Neuronal stem cell (in vitro differentiated cells): Measurements from ENCODE around the gene DLX2.

Experiments used
- DNase-seq: peaks from one replicate; pipeline ENCODE4 v3.0.0-alpha.2; 2013; ENCODE audit warnings: low spot score
- H2AFZ ChIP-seq: one replicate; pipeline ENCODE4 v1.6.1; 2013; ENCODE audit warnings: mild to moderate bottlenecking, low read length, inconsistent platforms
- H2AK5ac ChIP-seq: 2 replicates; pipeline ENCODE4 v1.6.1; 2013; ENCODE audit warnings: low read depth, mild to moderate bottlenecking, inconsistent platforms, low read length, moderate library complexity, mixed read lengths
- H2BK120ac ChIP-seq: 2 replicates; pipeline ENCODE4 v1.6.1; 2013; ENCODE audit warnings: low read depth, mild to moderate bottlenecking, inconsistent platforms, low read length, moderate library complexity, mixed read lengths
- H2BK12ac ChIP-seq: one replicate; pipeline ENCODE4 v1.6.1; 2013; ENCODE audit warnings: low read length, inconsistent platforms
- H2BK15ac ChIP-seq: 2 replicates; pipeline ENCODE4 v1.6.1; 2013; ENCODE audit warnings: mild to moderate bottlenecking, low read length, inconsistent platforms, mixed read lengths
- H2BK5ac ChIP-seq: one replicate; pipeline ENCODE4 v1.6.1; 2013; ENCODE audit warnings: inconsistent platforms, mild to moderate bottlenecking, low read length, moderate library complexity
- H3K14ac ChIP-seq: one replicate; pipeline ENCODE4 v1.6.1; 2013; ENCODE audit warnings: low read length, inconsistent platforms
- H3K18ac ChIP-seq: 2 replicates; pipeline ENCODE4 v1.6.1; 2013; ENCODE audit warnings: low read length, inconsistent platforms
- H3K23ac ChIP-seq: 2 replicates; pipeline ENCODE4 v1.6.1; 2013; ENCODE audit warnings: low read depth, mild to moderate bottlenecking, mixed read lengths, low read length, inconsistent platforms; ENCODE audit not compliant: poor library complexity
- H3K27ac ChIP-seq: replicated peaks from 3 replicates; pipeline ENCODE4 v1.5.1; 2013; ENCODE audit warnings: low read length, inconsistent platforms
- H3K27me3 ChIP-seq, 3 experiments: 2 replicates each; pipeline ENCODE4 v1.6.1; 2013; ENCODE audit warnings: low read length in 3 of 3, mild to moderate bottlenecking in 2 of 3, inconsistent platforms in 1 of 3, low read depth in 1 of 3, mixed read lengths in 1 of 3, moderate library complexity in 1 of 3; ENCODE audit not compliant: control insufficient read depth in 3 of 3, insufficient read depth in 3 of 3
- H3K36me3 ChIP-seq, 2 donors: replicated peaks in 1 of 2; 2 replicates each; pipeline ENCODE4 v1.6.1; 2013; ENCODE audit warnings: low read length in 2 of 2; ENCODE audit not compliant: control insufficient read depth in 2 of 2, insufficient read depth in 2 of 2
- H3K4ac ChIP-seq: 2 replicates; pipeline ENCODE4 v1.6.1; 2013; ENCODE audit warnings: inconsistent platforms, mild to moderate bottlenecking, low read length, moderate library complexity
- H3K4me1 ChIP-seq, 2 donors: 1 replicate in 1 of 2; 2 replicates in 1 of 2; pipeline ENCODE4 v1.6.1; 2013; ENCODE audit warnings: low read length in 2 of 2, low read depth in 1 of 2; ENCODE audit not compliant: control insufficient read depth in 2 of 2, insufficient read depth in 1 of 2
- H3K4me2 ChIP-seq: one replicate; pipeline ENCODE4 v1.6.1; 2013; ENCODE audit warnings: mild to moderate bottlenecking, low read length, inconsistent platforms; ENCODE audit not compliant: insufficient read depth, poor library complexity, severe bottlenecking
- H3K4me3 ChIP-seq, 2 donors: 2 replicates each; pipeline ENCODE4 v1.5.1; 2013; ENCODE audit warnings: low read length in 2 of 2, mild to moderate bottlenecking in 2 of 2, inconsistent platforms in 1 of 2, moderate library complexity in 1 of 2
- H3K79me1 ChIP-seq: one replicate; pipeline ENCODE4 v1.6.1; 2013; ENCODE audit warnings: low read depth, mild to moderate bottlenecking, inconsistent platforms, low read length, moderate library complexity
- H3K9ac ChIP-seq: one replicate; pipeline ENCODE4 v1.6.1; 2013; ENCODE audit warnings: mild to moderate bottlenecking, low read depth, low read length, inconsistent platforms; ENCODE audit not compliant: poor library complexity
- H3K9me3 ChIP-seq, 2 donors: replicated peaks in 1 of 2; 2 replicates each; pipeline versions ENCODE3 to v1.6.1; 2013; ENCODE audit warnings: low read length in 2 of 2, mild to moderate bottlenecking in 2 of 2, inconsistent platforms in 1 of 2, low read depth in 1 of 2, mixed read lengths in 1 of 2, moderate library complexity in 1 of 2; ENCODE audit not compliant: control insufficient read depth in 2 of 2, insufficient read depth in 1 of 2
- H4K8ac ChIP-seq: one replicate; pipeline ENCODE4 v1.6.1; 2013; ENCODE audit warnings: low read depth, mild to moderate bottlenecking, inconsistent platforms, low read length, moderate library complexity
- H4K91ac ChIP-seq: one replicate; pipeline ENCODE4 v1.6.1; 2013; ENCODE audit warnings: low read length, low read depth, mild to moderate bottlenecking, inconsistent platforms; ENCODE audit not compliant: poor library complexity
- WGBS, 2 donors: extraction: QIAGEN DNeasy Blood & Tissue Kit; methylation state at CpG; one replicate each; pipeline ENCODE4 v1.1.7; 2013; ENCODE audit warnings: missing lambda C conversion rate in 2 of 2, mixed read lengths in 1 of 2; ENCODE audit not compliant: insufficient read length in 2 of 2, insufficient replicate concordance in 1 of 2; ENCODE audit errors: extremely low coverage in 2 of 2; 5-methylcytosine and 5-hydroxymethylcytosine counted together

Gene DLX2

GRCh38 chr2:172103471-172104272 is 972 bp upstream of the DLX2 start:
- Histone ChIP-seq H2BK120ac (no peak overlapping the region), H2BK15ac (no peak overlapping the region), H3K79me1 (no peaks in the 10 kb centered on the region), H3K4ac (no peak overlapping the region), H2AFZ (no peak overlapping the region), H4K8ac (no peak overlapping the region), H3K4me3 (no peak overlapping the region), H3K9ac (no peak overlapping the region), H3K23ac (no peak overlapping the region), H3K9me3 (peaks cover 0 to 5% of the 10 kb centered on the region in 2 donors), H3K36me3 (no peaks in the 10 kb centered on the region), H2BK5ac (no peak overlapping the region), H3K4me2 (no peak overlapping the region), H4K91ac (no peak overlapping the region), H3K27ac (no peak overlapping the region), H3K18ac (no peak overlapping the region), H2AK5ac (no peak overlapping the region), H3K27me3 (peaks cover 47 to 88% (median 80%) of the 10 kb centered on the region in 3 experiments), H3K4me1 (peaks cover 23 to 34% of the 10 kb centered on the region in 2 donors), H2BK12ac (no peak overlapping the region), H3K14ac (no peak overlapping the region)
- DNase-seq, result peak; percentile 85
- no CpG with 5 or more reads among the region's 25 CpGs for WGBS, 2 donors

DNA sequence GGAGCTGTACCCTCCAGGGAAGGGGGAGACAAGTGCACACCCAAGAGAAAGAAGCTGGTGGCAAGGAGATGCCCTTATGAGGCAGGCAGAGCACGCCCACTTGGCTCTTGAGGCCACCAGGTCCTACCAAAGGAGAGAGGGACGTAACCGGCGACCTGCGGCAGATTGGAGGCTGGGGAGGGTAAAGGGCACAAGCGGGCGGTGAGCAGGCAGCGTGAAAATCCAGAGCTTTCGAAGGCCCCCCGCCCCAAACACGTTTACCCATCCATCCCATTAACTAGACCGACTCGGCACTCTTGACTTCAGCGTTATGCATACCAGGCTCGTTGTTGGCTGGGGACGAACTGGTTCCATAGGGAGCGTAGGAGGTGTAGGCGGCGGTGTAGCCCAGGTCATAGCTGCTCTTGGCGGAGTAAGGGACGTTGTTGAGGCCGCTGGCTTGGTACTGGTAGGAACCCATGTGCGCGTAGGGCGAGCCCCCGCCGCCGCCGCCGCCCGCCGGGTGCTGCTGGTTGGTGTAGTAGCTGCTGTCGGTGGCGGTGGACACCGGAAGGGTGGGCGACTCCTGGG is 794 bp downstream of the DLX2 start:
- Histone ChIP-seq H3K27me3 (peaks cover 51 to 89% (median 88%) of the 10 kb centered on the region in 3 experiments), H2BK15ac (peak overlapping the region; percentile 72), H4K91ac (no peak overlapping the region), H3K4me1 (peaks cover 24 to 45% of the 10 kb centered on the region in 2 donors), H3K4ac (no peak overlapping the region), H3K14ac (no peak overlapping the region), H3K4me2 (peak overlapping the region; percentile 98), H2AFZ (peak overlapping the region; percentile 95), H2AK5ac (no peak overlapping the region), H4K8ac (no peak overlapping the region), H3K9me3 (peaks cover 0 to 1% of the 10 kb centered on the region in 2 donors), H3K27ac (no peak overlapping the region), H3K18ac (peak overlapping the region; percentile 69), H2BK12ac (no peak overlapping the region), H2BK5ac (peak overlapping the region; percentile 85), H2BK120ac (no peak overlapping the region), H3K4me3 (peak overlapping the region; percentile 44 to 51), H3K23ac (peak overlapping the region; percentile 74), H3K36me3 (no peaks in the 10 kb centered on the region), H3K9ac (peak overlapping the region; percentile 81), H3K79me1 (no peaks in the 10 kb centered on the region)
- WGBS, 2 donors, result no CpG with 5 or more reads among the region's 36 CpGs
- no peak for DNase-seq

DNA sequence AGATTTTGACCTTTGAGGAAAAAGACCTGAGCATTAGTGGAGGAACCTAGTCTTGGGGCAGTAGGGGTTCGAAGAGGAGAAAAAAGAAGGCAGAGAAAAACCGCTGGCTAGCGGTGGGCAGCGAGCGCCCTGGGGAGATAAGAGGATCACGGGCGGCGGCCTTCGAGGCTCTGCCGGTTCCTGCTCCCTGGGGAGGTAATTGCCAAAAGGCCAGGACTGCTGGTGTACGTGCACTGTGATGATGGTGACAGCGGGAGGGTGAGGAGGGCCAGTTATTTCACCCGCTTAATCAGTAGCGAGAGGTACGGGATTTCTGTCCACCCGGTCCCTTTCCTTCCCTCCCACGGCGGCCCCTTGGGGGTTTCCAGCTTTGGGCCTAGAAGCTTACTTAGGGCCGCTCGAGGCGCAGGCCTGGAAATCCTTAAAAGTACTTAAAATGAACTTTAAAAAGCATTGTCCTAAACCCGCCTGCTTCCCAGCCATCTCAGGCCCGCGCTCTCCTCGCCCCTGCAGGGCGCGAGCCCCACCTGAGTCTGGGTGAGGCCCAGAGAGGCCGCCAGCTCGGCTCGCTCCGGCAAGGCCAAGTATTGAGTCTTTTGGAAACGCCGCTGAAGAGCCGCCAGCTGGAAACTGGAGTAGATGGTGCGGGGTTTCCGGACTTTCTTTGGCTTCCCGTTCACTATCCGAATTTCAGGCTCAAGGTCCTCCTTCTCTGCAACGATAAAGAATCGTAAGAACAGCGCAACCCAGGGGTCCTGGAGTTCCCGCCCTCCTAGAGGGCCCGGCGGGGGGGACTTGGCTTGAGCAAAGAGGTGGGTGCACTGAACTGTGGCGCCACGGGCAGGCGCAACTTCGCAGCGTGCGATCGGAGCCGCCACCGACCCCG is 1.5 kb downstream of the DLX2 start:
- H4K8ac ChIP-seq, result no peak overlapping the region
- peaks cover 0 to 1% of the 10 kb centered on the region in 2 donors for H3K9me3 ChIP-seq
- no peaks in the 10 kb centered on the region for H3K79me1 ChIP-seq
- H3K27me3 ChIP-seq, result peaks cover 50 to 88% (median 88%) of the 10 kb centered on the region in 3 experiments
- H2AK5ac ChIP-seq, result peak overlapping the region; percentile 32
- no peak overlapping the region for H3K27ac ChIP-seq
- H3K4me1 ChIP-seq, result peaks cover 26 to 49% of the 10 kb centered on the region in 2 donors
- H3K23ac ChIP-seq, result peak overlapping the region; percentile 37
- no peak overlapping the region for H3K14ac ChIP-seq
- H2BK15ac ChIP-seq, result peak overlapping the region; percentile 72
- no peak overlapping the region for H4K91ac ChIP-seq
- H3K4ac ChIP-seq, result no peak overlapping the region
- peak overlapping the region; percentile 98 for H3K4me2 ChIP-seq
- no peak overlapping the region for H3K9ac ChIP-seq
- H2BK12ac ChIP-seq, result no peak overlapping the region
- no peak overlapping the region for H2BK120ac ChIP-seq
- peak overlapping the region in 1 of 2 donors; percentile 51 for H3K4me3 ChIP-seq
- no peaks in the 10 kb centered on the region for H3K36me3 ChIP-seq
- DNase-seq, result peak; percentile 21
- H2BK5ac ChIP-seq, result peak overlapping the region; percentile 13
- H2AFZ ChIP-seq, result peak overlapping the region; percentile 95
- no CpG with 5 or more reads among the region's 54 CpGs for WGBS, 2 donors
- no peak overlapping the region for H3K18ac ChIP-seq
